IMR-90 (cell line): ENCODE data around the gene ZNRD2. TPM values are rescaled to one million over a fixed set of nuclear protein-coding genes. Genes with fewer than 3 reads are reported as not detected.

Source experiments
- ATAC-seq: fragments of 200-7000 bp; cut with Tn5 transposase; 2 replicates; pipeline ENCODE4 v1.9.1; 2020; ENCODE audit warnings: low read depth, mild to moderate bottlenecking, moderate library complexity
- Bru-seq: library from RNA; stranded (reverse); fragments of 400-500 nt; gene quantifications from one replicate; lab custom pipeline; 2021; lab: Mats Ljungman, UMichigan
- BruChase-seq, 2 experiments: library from RNA; stranded (reverse); fragments of 400-500 nt; gene quantifications; one replicate each; lab custom pipeline; 2021; lab: Mats Ljungman, UMichigan
- BruUV-seq: library from RNA; stranded (reverse); fragments of 400-500 nt; replicated peaks from 2 replicates; lab custom pipeline; 2021; lab: Mats Ljungman, UMichigan
- CTCF ChIA-PET: fragments of 300-600 bp; formaldehyde crosslinking; extraction: SDS; loops from one replicate; lab custom pipeline; 2021; ENCODE audit warnings: antibody characterized with exemption; lab: Yijun Ruan, JAX
- POLR2A ChIA-PET: fragments of 300-600 bp; sonication (Branson Sonifier 250); formaldehyde crosslinking; loops from one replicate; lab custom pipeline; 2022; ENCODE audit warnings: antibody characterized with exemption; ENCODE audit not compliant: unreplicated experiment; lab: Charles Lee
- DNase-seq: peaks from one replicate; pipeline ENCODE4 v3.0.0; 2013
- H2AFZ ChIP-seq: replicated peaks from 2 replicates; pipeline ENCODE3; 2013; ENCODE audit warnings: low read length, mild to moderate bottlenecking; ENCODE audit not compliant: poor library complexity
- H2AK5ac ChIP-seq: 2 replicates; pipeline ENCODE4 v1.6.1; 2013; ENCODE audit warnings: low read depth, low read length, inconsistent platforms
- H2AK9ac ChIP-seq: replicated peaks from 2 replicates; pipeline ENCODE3; 2013; ENCODE audit warnings: mild to moderate bottlenecking, low read depth, low read length, moderate library complexity; ENCODE audit not compliant: poor library complexity
- H2BK120ac ChIP-seq: 2 replicates; pipeline ENCODE4 v1.6.1; 2013; ENCODE audit warnings: low read depth, low read length, inconsistent platforms
- H2BK15ac ChIP-seq: 3 replicates; pipeline ENCODE4 v1.6.1; 2013; ENCODE audit warnings: low read depth, low read length, inconsistent platforms
- H2BK20ac ChIP-seq: 2 replicates; pipeline ENCODE4 v1.6.1; 2013; ENCODE audit warnings: low read depth, mild to moderate bottlenecking, inconsistent platforms, low read length, moderate library complexity
- H2BK5ac ChIP-seq: 2 replicates; pipeline ENCODE4 v1.6.1; 2013; ENCODE audit warnings: mild to moderate bottlenecking, low read depth, low read length, inconsistent platforms; ENCODE audit not compliant: poor library complexity, severe bottlenecking
- H3K14ac ChIP-seq: replicated peaks from 2 replicates; pipeline ENCODE4 v1.6.1; 2013; ENCODE audit warnings: low read depth, low read length, inconsistent platforms
- H3K18ac ChIP-seq: 2 replicates; pipeline ENCODE4 v1.6.1; 2013; ENCODE audit warnings: low read depth, low read length, control low read depth
- H3K23ac ChIP-seq: 2 replicates; pipeline ENCODE4 v1.6.1; 2013; ENCODE audit warnings: low read depth, low read length, inconsistent platforms
- H3K27ac ChIP-seq: 2 replicates; pipeline ENCODE4 v1.5.1; 2013; ENCODE audit warnings: mild to moderate bottlenecking, control low read depth, low read length; ENCODE audit not compliant: insufficient read depth
- H3K27me3 ChIP-seq: 2 replicates; pipeline ENCODE4 v1.6.1; 2013; ENCODE audit warnings: low read length; ENCODE audit not compliant: control insufficient read depth, insufficient read depth
- H3K36me3 ChIP-seq: 2 replicates; pipeline ENCODE4 v1.6.1; 2013; ENCODE audit warnings: low read length, mixed read lengths; ENCODE audit not compliant: control insufficient read depth, insufficient read depth
- H3K4ac ChIP-seq: 2 replicates; pipeline ENCODE4 v1.6.1; 2013; ENCODE audit warnings: low read depth, low read length, inconsistent platforms
- H3K4me1 ChIP-seq: 2 replicates; pipeline ENCODE4 v1.6.1; 2013; ENCODE audit warnings: low read length, mixed read lengths; ENCODE audit not compliant: control insufficient read depth, insufficient read depth
- H3K4me2 ChIP-seq: 2 replicates; pipeline ENCODE4 v1.6.1; 2013; ENCODE audit warnings: low read depth, mild to moderate bottlenecking, control low read depth, low read length, moderate library complexity
- H3K4me3 ChIP-seq: 2 replicates; pipeline ENCODE4 v1.5.1; 2013; ENCODE audit warnings: low read depth, mild to moderate bottlenecking, control low read depth, low read length, moderate library complexity; ENCODE audit not compliant: insufficient read depth
- H3K56ac ChIP-seq: 2 replicates; pipeline ENCODE4 v1.6.1; 2013; ENCODE audit warnings: low read length, inconsistent platforms; ENCODE audit not compliant: insufficient read depth; ENCODE audit errors: extremely low read depth
- H3K79me1 ChIP-seq, 2 experiments: 2 replicates each; pipeline ENCODE4 v1.6.1; 2013; ENCODE audit warnings: low read length in 2 of 2, inconsistent platforms in 1 of 2, low read depth in 1 of 2
- H3K9ac ChIP-seq: 2 replicates; pipeline ENCODE4 v1.6.1; 2013; ENCODE audit warnings: low read depth, low read length, control low read depth
- H3K9me1 ChIP-seq: 2 replicates; pipeline ENCODE4 v1.6.1; 2013; ENCODE audit warnings: low read length, inconsistent platforms; ENCODE audit not compliant: insufficient read depth
- H3K9me3 ChIP-seq: 2 replicates; pipeline ENCODE4 v1.6.1; 2013; ENCODE audit warnings: low read length; ENCODE audit not compliant: control insufficient read depth, insufficient read depth
- H4K20me1 ChIP-seq: 2 replicates; pipeline ENCODE4 v1.6.1; 2013; ENCODE audit warnings: low read length, inconsistent platforms; ENCODE audit not compliant: insufficient read depth
- H4K5ac ChIP-seq: 2 replicates; pipeline ENCODE4 v1.6.1; 2013; ENCODE audit warnings: mild to moderate bottlenecking, low read depth, low read length, control low read depth
- H4K8ac ChIP-seq, 2 experiments: 2 replicates each; pipeline ENCODE4 v1.6.1; 2013; ENCODE audit warnings: low read depth in 2 of 2, low read length in 2 of 2, control low read depth in 1 of 2, inconsistent platforms in 1 of 2
- H4K91ac ChIP-seq: 2 replicates; pipeline ENCODE4 v1.6.1; 2013; ENCODE audit warnings: low read depth, low read length, inconsistent platforms; ENCODE audit not compliant: insufficient read depth
- CEBPB ChIP-seq: IDR thresholded peaks from 2 replicates; pipeline ENCODE4 v1.6.1; 2012; ENCODE audit warnings: low read depth, low read length, improper control_type of control experiment
- CHD1 ChIP-seq: IDR thresholded peaks from 2 replicates; pipeline ENCODE4 v1.6.1; 2012; ENCODE audit warnings: low read depth, low read length, improper control_type of control experiment
- CTCF ChIP-seq: conservative IDR thresholded peaks from 2 replicates; pipeline ENCODE4 v1.5.1; 2012; ENCODE audit warnings: mild to moderate bottlenecking, low read depth, low read length, improper control_type of control experiment
- MAFK ChIP-seq: IDR thresholded peaks from 2 replicates; pipeline ENCODE4 v1.6.1; 2012; ENCODE audit warnings: low read depth, low read length, improper control_type of control experiment
- MAZ ChIP-seq: IDR thresholded peaks from 2 replicates; pipeline ENCODE4 v1.6.1; 2012; ENCODE audit warnings: low read depth, mild to moderate bottlenecking, low read length, improper control_type of control experiment, moderate library complexity, borderline replicate concordance
- MXI1 ChIP-seq: IDR thresholded peaks from 2 replicates; pipeline ENCODE4 v1.6.1; 2012; ENCODE audit warnings: low read depth, mild to moderate bottlenecking, low read length, moderate library complexity, borderline replicate concordance
- POLR2A ChIP-seq: IDR thresholded peaks from 2 replicates; pipeline ENCODE4 v1.6.1; 2012; ENCODE audit warnings: mild to moderate bottlenecking, low read depth, low read length
- RAD21 ChIP-seq: IDR thresholded peaks from 2 replicates; pipeline ENCODE4 v1.6.1; 2012; ENCODE audit warnings: low read length, improper control_type of control experiment
- SMC3 ChIP-seq: fragments of 150-350 bp; IDR thresholded peaks from 2 replicates; pipeline ENCODE4 v1.6.1; 2016; ENCODE audit warnings: low read depth, mild to moderate bottlenecking, antibody characterized with exemption, low read length, moderate library complexity
- WGBS, 2 experiments: methylation state at CpG; one replicate each; pipeline versions ENCODE4 v1.1.5 to v1.1.7; 2013; ENCODE audit warnings: missing lambda C conversion rate in 2 of 2; ENCODE audit not compliant: insufficient read length in 1 of 2; ENCODE audit errors: extremely low coverage in 2 of 2; 5-methylcytosine and 5-hydroxymethylcytosine counted together
- dilution Hi-C: fragments of 300-500 bp; cut with HindIII; formaldehyde crosslinking; loops from one replicate; pipeline ENCODE4 v1.14.3; 2018; ENCODE audit warnings: low sequenced_read_pairs; ENCODE audit not compliant: unreplicated experiment
- in situ Hi-C: fragments of 300-500 bp; cut with MboI; formaldehyde crosslinking; loops from 3 replicates; pipeline ENCODE4 v1.14.3; 2019; ENCODE audit warnings: low sequenced_read_pairs, inconsistent platforms, mixed read lengths
- intact Hi-C: fragments of 100-400 bp; cut with micrococcal nuclease; formaldehyde crosslinking; loops from 2 replicates; pipeline ENCODE4 v1.10.0; 2022
- long read RNA-seq: library from polyadenylated mRNA; unstranded; transcript quantifications from one replicate; pipeline ENCODE4 v2.0.0, GENCODE V29; 2021; ENCODE audit not compliant: unreplicated experiment
- polyA plus RNA-seq, 3 experiments: library from polyadenylated mRNA; depleted of rRNA; stranded (reverse); fragments of >200 nt; gene quantifications; 2 replicates each; pipeline ENCODE4 v1.2.3, GENCODE V29; 2012; ENCODE audit warnings: low replicate concordance in 1 of 3
- total RNA-seq: library from RNA; depleted of rRNA; stranded (reverse); fragments of >200 nt; gene quantifications from 2 replicates; pipeline ENCODE4 v1.2.3, GENCODE V29; 2012; rRNA removed

ZNRD2 gene
- total RNA-seq (69.7 and 75.6 TPM in 2 replicates), polyA plus RNA-seq (2012; rRNA removed) (90.3 and 113 TPM in 2 replicates), Bru-seq, nascent RNA (percentile 60 among the genes with signal in this experiment), BruChase-seq, experiment 1, labeled RNA remaining after a 6-hour chase (percentile 65 among the genes with signal in this experiment), BruChase-seq, experiment 2, labeled RNA remaining after a 2-hour chase (percentile 66 among the genes with signal in this experiment)
- 68.6 and 112 TPM in 2 replicates for polyA plus RNA-seq (2012; cell fraction: cytosol; rRNA removed)
- polyA plus RNA-seq (2012; cell fraction: nucleus; rRNA removed; ENCODE audit: low replicate concordance), result 56.1 and 132 TPM in 2 replicates
- long read RNA-seq, transcript SSSCA1-206 (3 exons, 879 nt), result minor isoform, 6 of 28 reads
- long read RNA-seq, transcript SSSCA1-201 (4 exons, 698 nt), result major isoform, 18 of 28 reads
- long read RNA-seq, partial matches to known transcripts, result 0 of 28 reads
- long read RNA-seq, other reads (novel, unspliced or antisense), result 2 of 28 reads

DNA sequence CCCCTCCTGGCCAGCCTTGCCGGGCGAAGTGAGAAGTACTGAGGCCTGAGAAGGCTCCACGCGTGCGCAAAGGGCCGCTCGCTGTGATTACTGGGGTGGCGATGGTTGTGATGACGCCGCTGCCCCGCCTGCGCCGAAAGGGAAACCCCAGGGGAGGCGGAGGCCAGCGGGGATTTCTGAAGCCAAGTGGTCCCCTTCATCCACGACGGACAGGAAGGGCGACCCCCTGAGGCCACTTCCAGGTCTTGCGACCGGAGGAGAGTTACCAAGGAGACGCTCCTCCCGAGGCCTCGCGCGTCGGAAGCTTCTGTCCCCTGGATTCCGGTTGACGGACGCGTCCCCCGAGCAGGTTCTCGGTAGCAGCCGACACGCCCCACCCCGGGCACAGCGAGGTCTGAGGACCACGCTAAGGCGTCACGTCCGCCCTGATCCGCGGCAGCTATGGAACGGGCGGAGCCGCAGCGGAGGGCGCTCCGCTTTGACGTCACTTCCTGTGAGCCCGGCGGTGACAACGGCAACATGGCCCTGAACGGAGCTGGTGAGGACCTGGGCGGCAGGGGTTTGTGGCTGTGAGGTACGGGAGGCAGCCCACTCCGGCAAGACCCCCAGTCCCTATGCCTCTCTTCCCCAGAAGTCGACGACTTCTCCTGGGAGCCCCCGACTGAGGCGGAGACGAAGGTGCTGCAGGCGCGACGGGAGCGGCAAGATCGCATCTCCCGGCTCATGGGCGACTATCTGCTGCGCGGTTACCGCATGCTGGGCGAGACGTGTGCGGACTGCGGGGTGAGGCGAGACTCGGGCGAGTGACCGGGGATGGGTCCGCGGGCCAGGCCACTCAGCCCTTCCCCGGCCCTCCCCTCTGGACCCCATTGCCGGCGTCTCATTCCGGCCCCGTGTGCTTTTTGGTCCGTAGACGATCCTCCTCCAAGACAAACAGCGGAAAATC lies at the start of gene ZNRD2:
ZNRD2 (plus strand) TSS at position 505 of the 946 bp plus-strand sequence; CDS start at position 520, 15 bp downstream.
- peak within 1 kb of the TSS; percentile 90 for H4K5ac ChIP-seq
- H2BK120ac ChIP-seq, result peak within 1 kb of the TSS; percentile 30
- peak within 1 kb of the TSS; percentile 83 for H3K4me2 ChIP-seq
- dilution Hi-C loops, result no loop called here
- H4K20me1 ChIP-seq, result peaks cover 22% of the 10 kb centered on the region
- H3K4ac ChIP-seq, result peak within 1 kb of the TSS; percentile 94
- peak within 1 kb of the TSS; percentile 96 for H3K56ac ChIP-seq
- H2BK15ac ChIP-seq, result peak within 1 kb of the TSS; percentile 69; the same call in 1 of the 3 replicates
- H3K4me1 ChIP-seq, result peaks cover 19% of the 10 kb centered on the region
- H3K9me3 ChIP-seq, result no peaks in the 10 kb centered on the region
- peak within 1 kb of the TSS; percentile 95 for H3K14ac ChIP-seq
- BruUV-seq, result no TSS peak
- H2BK20ac ChIP-seq, result peak within 1 kb of the TSS; percentile 30; the same call in 1 of the 2 replicates
- ChIA-PET CTCF (interaction anchor here (0.8 to 1.1 kb wide), 2 partner anchors 29 to 41 kb away, joined by 4 to 9 read pairs; no protein-coding TSS in a partner anchor), POLR2A (interaction anchor here (0.5 kb wide), 1 partner anchor 66 kb away, joined by 3 read pairs; no protein-coding TSS in a partner anchor)
- H3K27me3 ChIP-seq, result no peaks in the 10 kb centered on the region
- peak within 1 kb of the TSS; percentile 95 for H2AK9ac ChIP-seq
- H4K91ac ChIP-seq, result peak within 1 kb of the TSS; percentile 84
- peak within 1 kb of the TSS; percentile 79 for H3K4me3 ChIP-seq
- intact Hi-C loops, result loop anchor here (1.0 to 5.0 kb wide), 4 partner anchors 13 to 188 kb away; partner anchors contain the start of gene SLC25A45
- peaks cover 4% of the 10 kb centered on the region; the same call in 1 of the 2 replicates for H3K36me3 ChIP-seq
- peak within 1 kb of the TSS; percentile 85 for H2BK5ac ChIP-seq
- peaks cover 18 to 72% of the 10 kb centered on the region in 2 experiments for H3K79me1 ChIP-seq
- WGBS, 2 experiments, result 1% methylated on average over 31 of the region's 89 CpGs; no CpG with 5 or more reads in 1 of the 2 experiments
- H3K23ac ChIP-seq, result peak within 1 kb of the TSS; percentile 96
- peak within 1 kb of the TSS; percentile 82 to 98 for H4K8ac ChIP-seq
- H3K9me1 ChIP-seq, result peaks cover 19% of the 10 kb centered on the region
- H2AK5ac ChIP-seq, result peak within 1 kb of the TSS; percentile 90
- DNase-seq (peak; percentile 99), ATAC-seq (peak; percentile 70)
- H2AFZ ChIP-seq, result peak within 1 kb of the TSS; percentile 98
- TF ChIP-seq RAD21 (peak; percentile 64), POLR2A (peak; percentile 73), MAFK (no peak), MXI1 (peak; percentile 91; the same call in 1 of the 2 replicates), MAZ (peak; percentile 79; the same call in 1 of the 2 replicates), CEBPB (no peak), SMC3 (peak; percentile 65), CHD1 (no peak), CTCF (peak; percentile 76)
- peak within 1 kb of the TSS; percentile 78 for H3K27ac ChIP-seq
- peak within 1 kb of the TSS; percentile 23 for H3K18ac ChIP-seq
- peak within 1 kb of the TSS; percentile 83 for H3K9ac ChIP-seq
- in situ Hi-C loops, result no loop called here
